GM23338 (cell line): Measurements from ENCODE around the gene CD33. TPM values are rescaled to one million over a fixed set of nuclear protein-coding genes. Genes with fewer than 3 reads are reported as not detected.

Experiments used
- ATAC-seq: fragments of 200-7000 bp; cut with Tn5 transposase; 3 replicates; pipeline ENCODE4 v1.9.1; 2020
- DNase-seq: peaks from one replicate; pipeline ENCODE4 v3.0.0-alpha.2; 2015; ENCODE audit warnings: low spot score
- H2AFZ ChIP-seq: fragments of 200-600 bp; sonication (generic); 2 replicates; pipeline ENCODE4 v1.8.0; 2016; ENCODE audit warnings: antibody characterized with exemption, mild to moderate bottlenecking, moderate library complexity
- H3F3A ChIP-seq: fragments of 200-600 bp; sonication (generic); replicated peaks from 2 replicates; pipeline ENCODE4 v1.8.0; 2017; ENCODE audit warnings: antibody characterized with exemption, mixed run types, low read depth
- H3K27ac ChIP-seq: fragments of 200-600 bp; sonication (generic); 2 replicates; pipeline ENCODE4 v1.6.1; 2016; ENCODE audit warnings: low read depth
- H3K27me3 ChIP-seq: fragments of 200-600 bp; sonication (generic); 2 replicates; pipeline ENCODE4 v1.8.0; 2016; ENCODE audit warnings: mild to moderate bottlenecking, mixed run types, moderate library complexity; ENCODE audit not compliant: insufficient read depth
- H3K36me3 ChIP-seq: fragments of 200-600 bp; sonication (generic); 2 replicates; pipeline ENCODE4 v1.8.0; 2016; ENCODE audit warnings: mild to moderate bottlenecking; ENCODE audit not compliant: insufficient read depth
- H3K4me1 ChIP-seq: fragments of 200-600 bp; sonication (generic); 2 replicates; pipeline ENCODE4 v1.8.0; 2016; ENCODE audit warnings: mild to moderate bottlenecking, moderate library complexity; ENCODE audit not compliant: insufficient read depth
- H3K4me2 ChIP-seq: fragments of 200-600 bp; sonication (generic); 2 replicates; pipeline ENCODE4 v1.7.1; 2017; ENCODE audit warnings: mixed run types
- H3K4me3 ChIP-seq: fragments of 200-600 bp; sonication (generic); 2 replicates; pipeline ENCODE4 v1.6.1; 2016; ENCODE audit warnings: mixed run types
- H3K79me2 ChIP-seq: fragments of 200-600 bp; sonication (generic); replicated peaks from 2 replicates; pipeline ENCODE4 v1.8.0; 2017; ENCODE audit warnings: mild to moderate bottlenecking; ENCODE audit not compliant: insufficient read depth
- H3K9me2 ChIP-seq: fragments of 200-600 bp; sonication (generic); 2 replicates; pipeline ENCODE4 v1.8.0; 2017; ENCODE audit not compliant: insufficient read depth
- H4K20me1 ChIP-seq: fragments of 200-600 bp; sonication (generic); replicated peaks from 2 replicates; pipeline ENCODE4 v1.8.0; 2017; ENCODE audit warnings: mild to moderate bottlenecking; ENCODE audit not compliant: insufficient read depth
- H3K27ac Mint-ChIP-seq: 2 replicates; pipeline ENCODE4 v1.8.0; 2020; ENCODE audit warnings: inconsistent platforms, mild to moderate bottlenecking, moderate library complexity, mixed read lengths
- H3K27me3 Mint-ChIP-seq: 3 replicates; pipeline ENCODE4 v1.8.0; 2022; ENCODE audit warnings: low read depth, mild to moderate bottlenecking, moderate library complexity, mixed read lengths, inconsistent platforms; ENCODE audit not compliant: insufficient read depth, poor library complexity
- H3K36me3 Mint-ChIP-seq: 3 replicates; pipeline ENCODE4 v1.8.0; 2021; ENCODE audit warnings: low read depth, mild to moderate bottlenecking, inconsistent platforms, moderate library complexity, mixed read lengths
- H3K4me1 Mint-ChIP-seq: 3 replicates; pipeline ENCODE4 v1.8.0; 2020; ENCODE audit warnings: mild to moderate bottlenecking, inconsistent platforms, mixed read lengths
- H3K4me3 Mint-ChIP-seq: 3 replicates; pipeline ENCODE4 v1.8.0; 2021; ENCODE audit warnings: moderate library complexity, mild to moderate bottlenecking, inconsistent platforms, mixed read lengths
- H3K9me3 Mint-ChIP-seq: 3 replicates; pipeline ENCODE4 v1.8.0; 2020; ENCODE audit warnings: moderate library complexity, mild to moderate bottlenecking, inconsistent platforms, mixed read lengths
- CREB1 ChIP-seq: fragments of 250-450 bp; sonication (Bioruptor Pico); IDR thresholded peaks from 2 replicates; pipeline ENCODE4 v1.5.0; 2020; ENCODE audit warnings: low read depth, mild to moderate bottlenecking, moderate library complexity
- CTCF ChIP-seq, 2 experiments: fragments of 200-600 bp in 1 of 2; sonication (generic) in 1 of 2; conservative IDR thresholded peaks; 2 replicates each; pipeline versions ENCODE4 v1.5.1 to v1.6.1; 2016 to 2017; ENCODE audit warnings: antibody characterized with exemption in 2 of 2, low read depth in 2 of 2, mild to moderate bottlenecking in 2 of 2, moderate library complexity in 1 of 2
- ETS1 ChIP-seq: IDR thresholded peaks from 2 replicates; pipeline ENCODE4 v1.6.1; 2016; ENCODE audit warnings: antibody characterized with exemption
- EZH2 ChIP-seq: fragments of 200-600 bp; sonication (generic); IDR thresholded peaks from one replicate; pipeline ENCODE4 v1.8.0; 2017; ENCODE audit warnings: antibody characterized with exemption, mild to moderate bottlenecking, low read depth; ENCODE audit not compliant: unreplicated experiment
- EZH2phosphoT487 ChIP-seq: fragments of 200-600 bp; sonication (generic); IDR thresholded peaks from one replicate; pipeline ENCODE4 v1.8.1; 2018; ENCODE audit warnings: antibody characterized with exemption; ENCODE audit not compliant: unreplicated experiment
- JUNB ChIP-seq: IDR thresholded peaks from one replicate; pipeline ENCODE4 v1.6.1; 2016; ENCODE audit warnings: antibody characterized with exemption; ENCODE audit not compliant: unreplicated experiment
- NANOG ChIP-seq: IDR thresholded peaks from 2 replicates; pipeline ENCODE4 v1.6.1; 2016; ENCODE audit warnings: antibody characterized with exemption, borderline replicate concordance
- POLR2AphosphoS5 ChIP-seq: IDR thresholded peaks from 2 replicates; pipeline ENCODE4 v1.6.1; 2016; ENCODE audit warnings: antibody characterized with exemption, low read depth
- REST ChIP-seq: IDR thresholded peaks from one replicate; pipeline ENCODE4 v1.6.1; 2018; ENCODE audit warnings: antibody characterized with exemption; ENCODE audit not compliant: unreplicated experiment
- STAT1 ChIP-seq: IDR thresholded peaks from one replicate; pipeline ENCODE4 v1.6.1; 2016; ENCODE audit warnings: antibody characterized with exemption; ENCODE audit not compliant: unreplicated experiment
- ZNF114 ChIP-seq: fragments of 250-450 bp; sonication (Bioruptor Pico); IDR thresholded peaks from 2 replicates; pipeline ENCODE4 v1.5.0; 2020; ENCODE audit warnings: mild to moderate bottlenecking, moderate library complexity
- ZNF331 ChIP-seq: fragments of 250-450 bp; sonication (Bioruptor Pico); IDR thresholded peaks from 2 replicates; pipeline ENCODE4 v1.5.0; 2020; ENCODE audit warnings: low read depth, mild to moderate bottlenecking, moderate library complexity
- ZNF462 ChIP-seq: fragments of 250-450 bp; sonication (Bioruptor Pico); IDR thresholded peaks from 2 replicates; pipeline ENCODE4 v1.5.0; 2020; ENCODE audit warnings: mild to moderate bottlenecking, moderate library complexity
- polyA plus RNA-seq: library from polyadenylated mRNA; unstranded; fragments of >200 nt; fragmentation: Nextera tagmentation; extraction: Ambion mirVana; gene quantifications from 2 replicates; pipeline ENCODE4 v1.2.1, GENCODE V29; 2016
- total RNA-seq: library from RNA; depleted of rRNA; stranded (reverse); fragments of >200 nt; shearing (Covaris generic); gene quantifications from 2 replicates; pipeline ENCODE4 v1.2.3, GENCODE V29; 2014

CD33 gene
- total and polyA plus RNA-seq, 2 experiments from 2014 or later = 0.45 TPM; not detected in 1

GRCh38 chr19:51185868-51186215, 39.0 kb upstream of the CD33 start:
- H3K36me3 ChIP-seq = no peaks in the 10 kb centered on the region
- H3F3A ChIP-seq = no peaks in the 10 kb centered on the region
- TF ChIP-seq ETS1 (no peak), STAT1 (no peak), NANOG (no peak), EZH2 (no peak), EZH2phosphoT487 (no peak), ZNF114 (no peak), JUNB (no peak), POLR2AphosphoS5 (no peak), ZNF462 (CRISPR knock-in tag) (no peak), ZNF331 (CRISPR knock-in tag) (no peak), CTCF (conservative IDR thresholded peaks at IDR 0.05; ENCODE audit: low read depth in 2 of 2) (no peak), CREB1 (CRISPR knock-in tag) (no peak), REST (no peak)
- H3K9me2 ChIP-seq = 0 out of 2 replicates have a peak, but pooled peaks cover 2% of the 10 kb centered on the region
- ATAC-seq (no peak), DNase-seq (no peak)
- no peaks in the 10 kb centered on the region for H3K4me1 Mint-ChIP-seq
- no peak overlapping the region for H3K4me3 Mint-ChIP-seq
- no peaks in the 10 kb centered on the region for H3K4me1 ChIP-seq
- no peak overlapping the region for H2AFZ ChIP-seq
- peaks cover 11% of the 10 kb centered on the region; the same call in 1 of the 2 replicates for H3K27me3 ChIP-seq
- H3K27ac ChIP-seq = no peak overlapping the region
- H3K4me2 ChIP-seq = no peak overlapping the region
- no peak overlapping the region for H3K27ac Mint-ChIP-seq
- no peaks in the 10 kb centered on the region for H4K20me1 ChIP-seq
- no peaks in the 10 kb centered on the region for H3K79me2 ChIP-seq
- H3K9me3 Mint-ChIP-seq = peaks cover 35% of the 10 kb centered on the region
- H3K4me3 ChIP-seq = no peak overlapping the region
- H3K36me3 Mint-ChIP-seq = no peaks in the 10 kb centered on the region
- H3K27me3 Mint-ChIP-seq = peaks cover 18% of the 10 kb centered on the region
